Fibroblast of peridontal ligament (primary cell): Measurements from ENCODE around the gene ATF2.

Source experiments
- DNase-seq: peaks from one replicate; pipeline ENCODE4 v3.0.0-alpha.2; 2010; ENCODE audit errors: extremely low read depth

The ATF2 gene, protein sequence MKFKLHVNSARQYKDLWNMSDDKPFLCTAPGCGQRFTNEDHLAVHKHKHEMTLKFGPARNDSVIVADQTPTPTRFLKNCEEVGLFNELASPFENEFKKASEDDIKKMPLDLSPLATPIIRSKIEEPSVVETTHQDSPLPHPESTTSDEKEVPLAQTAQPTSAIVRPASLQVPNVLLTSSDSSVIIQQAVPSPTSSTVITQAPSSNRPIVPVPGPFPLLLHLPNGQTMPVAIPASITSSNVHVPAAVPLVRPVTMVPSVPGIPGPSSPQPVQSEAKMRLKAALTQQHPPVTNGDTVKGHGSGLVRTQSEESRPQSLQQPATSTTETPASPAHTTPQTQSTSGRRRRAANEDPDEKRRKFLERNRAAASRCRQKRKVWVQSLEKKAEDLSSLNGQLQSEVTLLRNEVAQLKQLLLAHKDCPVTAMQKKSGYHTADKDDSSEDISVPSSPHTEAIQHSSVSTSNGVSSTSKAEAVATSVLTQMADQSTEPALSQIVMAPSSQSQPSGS

GRCh38 chr2:175167792-175168563 lies at the start of gene ATF2:
TSS of gene ATF2 (minus strand) at chr2:175168203. CDS start at chr2:175136443, 31,760 bp downstream.
- peak; percentile 100 for DNase-seq

- peak; percentile 14 for DNase-seq
Measured at GRCh38 chr2:175207741-175208438, 39.9 kb upstream of the ATF2 start.

GRCh38 chr2:175206866-175207265 lies 38.9 kb upstream of the ATF2 start:
- no peak for DNase-seq

GRCh38 chr2:175205523-175205922 lies 37.5 kb upstream of the ATF2 start:
- peak; percentile 6 for DNase-seq

DNA sequence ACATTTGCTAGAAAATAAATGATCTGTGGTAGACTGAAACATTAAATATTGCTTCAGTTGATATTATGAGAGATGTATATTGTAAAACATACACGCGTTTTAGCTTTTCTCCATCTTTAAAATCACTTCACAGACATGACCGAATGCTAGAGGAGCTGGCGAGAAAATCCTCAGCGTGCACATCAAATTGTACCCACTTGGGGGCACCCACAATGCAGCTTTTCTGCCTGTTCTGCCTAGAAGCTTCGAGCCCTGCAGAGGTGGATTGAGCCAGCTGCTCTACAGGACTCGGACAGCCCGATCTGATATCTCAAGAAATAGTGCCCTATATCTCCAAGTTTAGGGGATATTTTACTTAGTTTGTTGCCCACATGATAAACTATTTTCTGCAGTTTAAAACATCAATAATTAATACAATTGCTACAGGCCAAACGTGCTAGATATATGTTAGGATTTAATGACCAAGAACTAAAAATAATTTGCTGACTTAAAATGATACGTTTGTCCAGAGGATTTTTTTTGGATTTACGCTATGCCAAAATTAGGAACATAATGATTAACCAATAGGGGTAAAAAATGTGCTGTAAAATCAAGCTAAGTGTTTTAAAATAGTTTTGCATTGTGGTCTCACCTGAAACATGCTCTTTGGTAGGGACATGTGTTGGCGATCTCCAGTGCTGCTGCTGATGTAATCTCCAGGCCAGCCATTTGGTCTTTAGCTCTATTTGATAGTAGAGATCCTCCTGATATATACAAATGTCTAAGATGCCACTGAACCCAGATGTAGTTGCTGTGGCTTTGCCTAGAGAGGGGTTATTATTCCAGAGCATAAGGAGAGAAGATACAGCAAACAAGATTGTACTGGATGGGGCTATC lies 35.9 kb upstream of the ATF2 start:
- peak; percentile 51 for DNase-seq

DNA sequence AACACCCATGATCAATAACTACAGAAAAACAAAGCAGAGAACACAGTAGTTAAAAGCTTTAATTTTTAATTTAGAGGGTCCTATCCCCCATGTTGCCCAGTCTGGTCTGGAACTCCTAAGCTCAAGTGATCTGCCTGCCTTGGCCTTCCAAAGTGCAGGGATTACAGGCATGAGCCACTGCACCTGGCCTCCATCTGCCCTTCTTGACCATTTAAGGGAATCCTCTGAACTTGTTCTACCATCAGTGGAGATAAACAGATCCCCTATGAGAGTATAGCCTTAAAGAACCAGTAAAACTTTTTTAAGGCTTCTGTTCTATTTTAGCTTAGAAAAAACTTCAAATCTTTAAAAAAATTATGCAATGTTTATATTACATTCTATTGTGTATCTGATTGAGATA lies 27.0 kb upstream of the ATF2 start:
- no peak for DNase-seq

DNA sequence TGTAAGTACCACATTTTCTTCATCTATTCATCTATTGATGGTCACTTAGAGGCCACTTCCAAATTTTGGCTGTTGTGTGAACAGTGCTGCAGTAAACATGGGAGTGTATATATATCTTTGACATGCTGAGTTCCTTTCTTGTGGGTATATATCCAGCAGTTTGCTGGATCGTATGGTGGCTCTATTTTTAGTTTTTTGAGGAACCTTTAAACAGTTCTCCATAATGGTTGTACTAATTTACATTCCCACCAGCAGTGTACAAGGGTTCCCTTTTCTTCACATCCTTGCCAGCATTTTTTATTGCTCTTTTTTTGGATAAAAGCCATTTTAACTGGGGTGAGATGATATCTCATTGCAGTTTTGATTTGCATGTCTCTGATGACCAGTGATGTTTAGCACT lies 20.8 kb upstream of the ATF2 start:
- no peak for DNase-seq

GRCh38 chr2:175187378-175187777 lies 19.4 kb upstream of the ATF2 start:
- no peak for DNase-seq

- DNase-seq: no peak
Measured at GRCh38 chr2:175183674-175184073, 15.7 kb upstream of the ATF2 start.

DNA sequence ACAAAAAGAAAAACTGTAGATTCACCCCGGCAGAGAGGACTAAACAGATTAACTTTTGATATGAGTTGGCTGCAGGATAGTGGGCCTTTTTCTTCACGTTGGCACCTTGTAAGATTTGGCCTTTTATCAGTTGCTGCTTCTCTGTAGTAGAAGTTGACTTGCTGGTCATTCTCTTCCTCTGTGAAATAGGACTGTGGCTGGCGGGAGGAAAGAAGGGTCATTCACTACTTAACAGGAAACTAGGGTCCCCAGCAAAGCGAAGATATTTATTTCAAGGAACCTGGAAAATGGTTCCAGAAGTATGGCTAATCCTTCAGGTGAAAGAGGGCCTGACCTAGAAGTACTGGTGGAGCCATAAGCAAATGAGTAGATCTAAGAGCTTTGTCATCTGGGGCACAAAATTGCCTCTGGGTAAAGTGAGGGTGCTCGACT lies 13.9 kb upstream of the ATF2 start:
- no peak for DNase-seq

GRCh38 chr2:175181104-175181876 lies 13.3 kb upstream of the ATF2 start, which contains the start of gene ATP5MC3:
TSS of gene ATP5MC3 (minus strand) at chr2:175181710. CDS start at chr2:175181393, 317 bp downstream.
- peak; percentile 95 for DNase-seq

GRCh38 chr2:175180701-175181103 lies 12.7 kb upstream of the ATF2 start:
- DNase-seq: peak; percentile 53

DNA sequence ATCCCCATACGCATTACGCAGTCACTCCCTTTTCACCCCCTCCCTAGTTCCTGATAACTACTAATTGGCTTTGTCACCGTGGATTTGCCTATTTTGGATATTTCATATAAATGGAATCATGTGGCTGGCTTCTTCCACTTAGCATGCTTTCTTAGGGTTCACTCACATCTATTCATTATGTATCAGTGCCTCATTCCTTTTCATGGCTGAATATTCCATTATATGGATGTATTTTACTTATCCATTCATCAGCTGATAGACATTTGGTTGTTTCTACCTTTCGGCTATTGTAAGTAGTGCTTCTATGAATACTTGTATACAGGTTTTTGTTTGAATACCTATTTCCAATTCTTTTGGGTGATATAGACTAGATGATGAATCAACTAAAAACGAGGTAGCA lies 8.6 kb upstream of the ATF2 start:
- no peak for DNase-seq

DNA sequence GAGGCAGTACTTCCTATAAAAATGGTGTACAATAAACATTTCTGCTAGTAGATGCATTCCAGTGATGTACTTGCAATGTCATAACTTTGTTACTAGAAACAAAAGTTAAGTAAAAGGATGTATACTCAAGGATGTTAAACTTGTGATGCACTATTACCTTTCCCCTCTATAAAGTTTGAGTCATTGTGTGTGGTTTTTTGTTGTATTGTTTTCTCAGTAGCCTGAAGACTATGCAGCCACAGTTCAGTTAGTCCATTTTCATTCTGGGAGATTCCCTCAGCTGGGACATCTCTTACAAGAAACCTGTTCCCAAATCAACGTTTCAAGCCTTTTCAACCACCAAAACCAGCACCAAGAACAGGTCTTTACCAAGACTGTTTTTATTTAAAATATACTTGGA lies 7.9 kb upstream of the ATF2 start:
- DNase-seq: no peak

DNA sequence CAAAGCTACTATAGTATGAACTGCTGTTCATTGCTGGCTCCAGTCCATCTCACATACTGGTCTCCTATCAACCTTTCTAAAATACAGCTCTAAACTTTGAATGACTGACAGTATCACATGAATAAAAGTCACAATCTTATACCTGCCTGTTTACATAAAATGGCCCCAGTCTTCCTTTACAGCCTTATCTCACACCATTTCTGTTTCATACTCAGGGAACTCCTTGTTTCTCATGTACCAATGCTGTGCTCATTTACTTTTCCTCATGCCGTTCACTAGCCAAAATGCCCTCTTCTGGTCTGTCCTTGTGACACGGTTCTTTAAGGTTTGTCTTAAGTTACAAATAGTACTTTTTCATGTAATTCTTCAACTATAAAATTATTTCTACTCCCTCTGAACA lies 7.3 kb upstream of the ATF2 start:
- no peak for DNase-seq

- DNase-seq: no peak
Measured at GRCh38 chr2:175170659-175171304, 2.8 kb upstream of the ATF2 start.

GRCh38 chr2:175169191-175169590 lies 1.2 kb upstream of the ATF2 start:
- DNase-seq: no peak

GRCh38 chr2:175168564-175168945 lies 552 bp upstream of the ATF2 start:
- DNase-seq: no peak

DNA sequence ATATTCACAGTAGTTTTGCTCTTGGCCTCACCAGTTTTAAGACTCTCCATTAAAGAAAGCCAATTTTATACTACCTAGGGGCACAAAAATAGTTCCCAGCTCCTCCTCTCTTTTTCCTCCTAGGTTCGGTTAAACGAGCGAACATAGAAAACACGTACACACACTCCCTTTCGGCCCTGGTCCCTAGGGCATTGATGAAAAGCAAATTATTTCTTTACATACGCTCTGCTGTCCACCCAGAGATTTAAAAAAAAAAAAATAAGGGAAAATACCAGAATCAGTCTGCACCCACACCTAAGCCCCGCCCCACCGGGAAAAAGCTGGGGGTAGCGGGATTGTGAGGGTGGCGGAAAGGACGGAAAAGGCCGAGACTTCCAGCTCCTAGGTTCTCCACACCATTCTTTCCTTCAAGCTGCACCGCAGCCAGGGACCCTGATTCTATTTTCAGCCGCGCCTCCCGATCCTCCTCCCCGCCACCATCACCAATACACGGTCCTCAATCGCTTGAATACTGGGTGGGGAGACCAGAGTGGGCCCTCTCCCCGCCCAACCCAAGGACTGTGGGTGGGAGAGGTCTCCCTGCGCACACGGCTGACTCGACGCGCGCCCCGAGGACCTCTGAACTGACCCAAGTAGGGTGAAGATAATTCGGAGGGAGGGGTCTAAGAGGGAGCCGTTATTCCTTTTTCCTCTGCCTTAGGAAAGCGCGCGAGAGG lies 769 bp downstream of the ATF2 start:
- DNase-seq: peak; percentile 35
